Stimulated activated CD8-positive, alpha-beta memory T cell treated with anti-CD3 and anti-CD28 coated beads, Interleukin-7, amount 100 ng/mL, for 24 hours (primary cell): ENCODE measurements around the gene RNF227.
"Not testable (repeated sequence)": the region's sequence is repeated elsewhere in the genome, so short reads cannot be mapped to it uniquely, and the experiment has no call there.

Experiments
- DNase-seq: peaks from one replicate; pipeline ENCODE4 v3.0.0-alpha.2; 2020; ENCODE audit warnings: low read depth

Gene RNF227

GRCh38 chr17:7864384-7864783, 51.7 kb downstream of the RNF227 start:
- not testable (repeated sequence) for DNase-seq
